HT1080 (cell line): Measurements from ENCODE around the gene SLC12A7. TPM values are rescaled to one million over a fixed set of nuclear protein-coding genes. Genes with fewer than 3 reads are reported as not detected.
A peak's percentile ranks its signal among the peaks of the same experiment; 100 is the strongest.
"Not testable (repeated sequence)": the region's sequence is repeated elsewhere in the genome, so short reads cannot be mapped to it uniquely, and the experiment has no call there.

Experiments
- DNase-seq: peaks from one replicate; pipeline ENCODE4 v3.0.0-alpha.2; 2015; ENCODE audit warnings: low read depth
- polyA plus RNA-seq, 2 experiments: library from polyadenylated mRNA; depleted of rRNA; stranded (reverse); fragments of >200 nt; gene quantifications; 2 replicates each; pipeline ENCODE4 v1.2.3, GENCODE V29; 2015
- total RNA-seq: library from RNA; depleted of rRNA; stranded (reverse); fragments of >200 nt; shearing (Covaris generic); gene quantifications from 2 replicates; pipeline ENCODE4 v1.2.3, GENCODE V29; 2014; rRNA removed

SLC12A7 gene
- 2.2 and 2.4 TPM in 2 replicates for total RNA-seq
- polyA plus RNA-seq (2015; cell fraction: cytosol; rRNA removed), result 2.8 and 4.2 TPM in 2 replicates
- 19.4 and 22.3 TPM in 2 replicates for polyA plus RNA-seq (2015; cell fraction: nucleus; rRNA removed)

DNA sequence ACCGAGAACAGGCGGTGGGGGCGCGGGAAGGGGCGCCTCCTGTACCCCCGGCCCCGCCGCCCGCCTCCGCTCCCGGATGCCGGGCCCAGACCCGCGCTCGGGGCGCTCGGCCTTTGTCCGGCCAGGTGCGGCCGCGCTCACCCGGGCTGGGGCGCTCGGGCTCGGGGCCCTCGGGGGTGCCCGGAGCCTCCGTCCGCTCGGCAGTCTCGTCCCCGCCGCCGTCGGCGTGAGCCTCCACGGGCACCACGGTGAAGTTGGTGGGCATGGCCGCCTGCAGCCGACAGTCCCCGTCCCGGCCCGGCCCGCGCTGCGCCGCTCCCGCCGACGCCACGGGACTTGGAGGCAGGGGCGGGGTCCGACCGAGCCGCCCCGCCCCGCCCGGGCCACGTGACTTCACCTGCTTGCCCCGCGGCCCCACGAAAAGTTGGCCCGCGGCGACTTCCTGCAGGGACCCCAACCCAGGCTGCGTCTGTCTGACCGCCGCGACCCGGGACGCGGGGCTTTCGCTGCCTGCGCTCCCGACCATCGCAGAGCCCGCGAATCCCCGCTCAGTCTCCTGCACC, at the start of gene SLC12A7:
TSS of gene SLC12A7 (minus strand) at position 337 of the 563 bp plus-strand sequence. CDS start at position 265, 72 bp downstream.
- DNase-seq, result no peak

- DNase-seq, result peak; percentile 92
Measured at GRCh38 chr5:1161108-1161832, 49.4 kb upstream of the SLC12A7 start.

GRCh38 chr5:1159774-1160406, 48.0 kb upstream of the SLC12A7 start:
- no peak for DNase-seq

GRCh38 chr5:1159341-1159675, 47.4 kb upstream of the SLC12A7 start:
- DNase-seq, result no peak

DNA sequence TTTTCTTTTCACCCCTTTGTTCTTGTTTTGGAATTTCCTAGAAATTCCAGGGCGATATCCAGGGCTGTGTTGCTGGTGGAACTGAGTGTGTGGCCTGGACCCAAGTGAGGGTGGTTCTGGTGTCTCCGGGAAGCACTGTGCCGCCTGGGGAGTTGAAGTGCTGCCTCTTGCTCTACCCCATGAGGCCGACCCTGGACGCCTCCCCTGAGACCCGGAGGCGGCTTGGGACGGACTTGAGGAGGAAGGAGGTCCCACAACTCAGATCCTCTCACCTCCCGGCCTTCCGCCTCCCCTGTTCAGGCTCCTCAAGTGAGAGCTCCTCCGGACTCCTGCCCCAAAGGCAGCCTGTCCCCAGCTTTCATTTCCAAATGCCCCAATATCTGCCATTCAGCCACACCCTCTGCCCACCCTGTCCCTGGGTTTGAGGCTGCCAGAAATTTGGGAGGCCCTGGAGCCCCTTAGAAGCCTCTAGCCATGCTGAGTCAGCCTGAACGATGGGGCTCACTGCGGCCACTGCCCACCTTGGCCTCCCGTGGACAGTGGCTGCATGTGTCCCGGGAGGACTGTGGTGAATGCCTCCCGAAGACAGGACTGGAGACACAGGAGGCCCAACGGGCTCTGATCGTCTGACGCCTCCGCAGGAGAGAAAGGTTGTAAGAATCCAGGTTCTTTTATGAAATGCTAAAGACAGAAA, 46.9 kb upstream of the SLC12A7 start:
- no peak for DNase-seq

DNA sequence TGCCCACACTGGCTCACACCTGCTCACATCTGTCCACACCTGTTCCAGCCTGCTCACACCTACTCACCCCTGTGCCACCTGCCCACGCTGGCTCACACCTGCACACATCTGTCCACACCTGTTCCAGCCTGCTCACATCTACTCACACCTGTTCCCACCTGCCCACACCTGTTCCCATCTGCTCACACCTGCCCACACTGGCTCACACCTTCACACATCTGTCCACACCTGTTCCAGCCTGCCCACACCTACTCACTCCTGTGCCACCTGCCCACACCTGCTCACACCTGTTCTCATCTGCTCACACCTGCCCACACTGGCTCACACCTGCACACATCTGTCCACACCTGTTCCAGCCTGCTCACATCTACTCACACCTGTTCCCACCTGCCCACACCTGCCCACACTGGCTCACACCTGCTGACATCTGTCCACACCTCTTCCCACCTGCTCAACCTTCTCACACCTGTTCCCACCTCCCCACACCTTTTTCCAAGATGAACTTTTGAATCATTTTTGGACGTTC, 45.7 kb upstream of the SLC12A7 start:
- not testable (repeated sequence) for DNase-seq

GRCh38 chr5:1156754-1157460, 45.0 kb upstream of the SLC12A7 start:
- DNase-seq, result no peak

DNA sequence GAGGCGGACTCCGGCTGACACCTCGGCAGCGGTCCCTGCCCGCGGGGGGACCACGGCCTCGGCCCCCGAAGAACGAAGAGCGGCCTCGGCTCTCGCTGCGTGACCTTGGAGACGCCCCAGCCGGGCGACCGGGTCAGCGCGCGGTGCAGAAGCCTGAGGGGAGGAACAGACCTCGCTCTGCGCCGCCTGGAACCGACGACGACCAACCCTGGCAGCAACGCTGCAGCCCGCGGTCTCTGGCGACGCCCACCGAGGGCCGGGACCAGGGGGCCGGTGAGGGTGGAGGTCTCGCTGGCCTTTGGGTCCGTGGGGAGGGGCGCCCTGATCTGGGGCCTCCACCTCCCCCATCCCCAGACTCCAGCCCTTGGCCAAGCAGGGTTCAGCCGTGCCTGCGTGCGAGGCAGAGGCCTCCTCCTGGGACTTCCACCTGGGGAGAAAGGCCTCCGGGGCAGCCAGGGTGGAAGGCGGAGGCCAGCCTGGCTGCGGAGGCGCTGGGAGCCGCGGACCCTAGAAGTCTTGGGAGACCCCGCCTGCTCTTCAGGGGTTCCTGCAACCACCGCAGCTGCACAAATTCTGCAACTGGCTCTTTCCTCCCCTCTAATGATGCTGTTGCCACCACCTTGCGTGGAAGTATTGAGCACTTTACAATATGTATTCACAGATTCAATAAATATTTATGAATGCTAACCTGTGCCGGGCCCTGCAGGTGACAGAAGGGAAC, 44.3 kb upstream of the SLC12A7 start:
- DNase-seq, result no peak

GRCh38 chr5:1155191-1156032, 43.5 kb upstream of the SLC12A7 start:
- DNase-seq, result no peak

DNA sequence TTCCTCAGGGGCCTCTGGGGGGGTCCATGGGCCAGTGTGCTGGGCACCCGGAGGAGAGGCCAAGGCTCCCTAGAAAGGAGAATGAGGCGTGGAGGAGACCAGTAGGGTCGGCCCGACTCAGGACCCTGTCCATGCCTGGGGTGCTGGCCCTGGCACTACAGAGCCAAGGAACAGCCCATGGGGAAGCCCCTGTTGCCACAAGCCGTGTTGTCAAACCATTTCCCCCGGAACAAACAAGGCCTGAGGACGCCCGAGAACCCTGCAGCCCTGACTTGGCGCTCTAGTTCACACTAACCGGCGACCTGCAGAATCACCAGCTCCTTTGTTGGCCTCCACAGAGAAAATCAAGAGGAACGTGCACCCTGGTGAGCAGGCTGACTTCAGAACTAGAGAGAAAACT, 41.6 kb upstream of the SLC12A7 start:
- DNase-seq, result no peak

- DNase-seq, result no peak
Measured at GRCh38 chr5:1152771-1153282, 41.0 kb upstream of the SLC12A7 start.

GRCh38 chr5:1152156-1152555, 40.3 kb upstream of the SLC12A7 start:
- no peak for DNase-seq

DNA sequence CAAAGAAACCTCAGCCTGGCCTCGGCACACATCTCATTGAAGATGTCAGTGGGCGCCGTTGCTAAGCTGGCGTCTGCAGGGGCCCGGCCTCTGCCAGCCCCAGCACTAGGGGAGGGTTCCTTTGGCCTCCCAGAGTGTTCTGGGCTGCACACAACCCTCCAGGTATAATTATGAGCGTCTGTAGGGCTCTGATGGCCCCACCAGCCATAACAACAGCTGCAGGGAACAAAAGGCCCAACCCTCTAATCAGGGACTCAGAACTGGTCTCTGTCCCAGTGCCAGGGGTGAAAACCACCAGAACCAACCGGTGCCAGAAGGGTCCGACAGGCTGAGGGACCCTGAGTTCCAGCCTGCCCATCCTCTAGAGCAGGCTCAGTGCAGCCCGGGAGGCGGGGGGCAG, 39.5 kb upstream of the SLC12A7 start:
- DNase-seq, result no peak

DNA sequence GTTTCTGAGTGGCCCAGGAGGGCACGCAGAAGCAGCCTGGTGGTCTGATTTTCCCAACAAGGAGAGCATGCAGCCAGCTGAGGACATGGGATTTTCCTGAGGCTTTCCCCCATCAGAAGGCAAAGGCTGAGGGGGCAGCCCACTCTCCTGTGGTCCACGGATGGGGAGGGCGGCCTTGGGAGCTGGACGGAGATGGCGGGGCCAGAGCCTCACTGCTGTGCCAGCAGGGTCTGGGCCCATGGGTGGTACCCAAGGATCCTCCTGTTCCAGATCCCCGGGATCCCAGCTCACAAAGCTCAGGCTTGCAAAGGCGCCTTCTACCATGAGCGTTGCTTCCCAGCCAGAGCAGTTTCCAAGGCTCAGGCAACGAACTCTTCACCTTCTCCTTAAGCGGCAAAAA, 39.0 kb upstream of the SLC12A7 start:
- DNase-seq, result no peak

GRCh38 chr5:1144638-1145396, 33.0 kb upstream of the SLC12A7 start:
- DNase-seq, result no peak

GRCh38 chr5:1144089-1144488, 32.2 kb upstream of the SLC12A7 start:
- DNase-seq, result no peak

GRCh38 chr5:1143670-1143951, 31.7 kb upstream of the SLC12A7 start:
- DNase-seq, result no peak

DNA sequence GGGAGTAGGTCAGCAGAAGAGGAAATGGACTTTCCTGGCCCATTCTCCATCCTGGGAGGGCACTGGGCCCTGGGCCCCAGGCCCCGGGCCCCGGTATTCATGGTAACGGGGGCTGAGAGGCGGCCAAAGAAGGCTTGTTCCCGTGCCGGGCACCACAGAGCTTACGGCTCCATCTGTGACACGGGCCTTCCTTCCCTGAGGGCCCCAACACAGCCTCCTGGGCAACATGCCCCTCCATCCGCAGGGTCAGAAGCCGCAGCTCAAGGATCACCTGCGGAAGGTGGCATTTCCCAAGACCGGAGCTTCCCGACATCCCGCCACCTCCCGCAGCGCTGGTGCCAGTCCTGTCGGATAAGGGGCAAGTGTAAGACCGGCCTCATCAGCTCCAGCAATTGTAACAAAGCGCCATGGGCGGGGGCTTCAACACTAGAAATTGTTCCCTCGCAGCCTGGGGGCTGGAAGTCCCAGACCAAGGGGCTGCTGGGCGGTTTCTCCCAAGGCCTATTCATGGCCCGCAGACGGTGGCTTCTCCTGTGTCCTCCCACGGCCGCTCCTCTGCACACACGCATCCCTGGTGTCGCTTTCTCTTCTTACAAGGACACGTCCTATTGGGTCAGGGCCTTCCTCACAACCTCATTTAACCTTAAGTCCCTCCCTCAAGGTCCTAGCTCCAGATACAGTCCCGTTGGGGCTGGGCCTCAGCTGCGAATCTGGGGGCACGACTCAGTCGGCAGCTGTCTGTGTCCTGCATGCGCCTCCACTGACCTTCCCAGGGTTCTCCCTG, 31.2 kb upstream of the SLC12A7 start:
- DNase-seq, result no peak
